Spleen (tissue), 11 donors: Measurements from ENCODE around the gene TUBA3E. TPM values are rescaled to one million over a fixed set of nuclear protein-coding genes. Genes with fewer than 3 reads are reported as not detected.
"Not testable (repeated sequence)": the region's sequence is repeated elsewhere in the genome, so short reads cannot be mapped to it uniquely, and the experiment has no call there.

Experiments
- DNase-seq: peaks from one replicate; pipeline ENCODE4 v3.0.0-alpha.2; 2020
- H3K27ac ChIP-seq, 8 donors: fragments of 200-600 bp; sonication (generic) in 7 of 8; 1 replicate in 4 of 8; 2 replicates in 4 of 8; pipeline versions ENCODE4 v1.5.0 to v1.8.0; 2016 to 2021; ENCODE audit warnings: inconsistent platforms in 4 of 8, mild to moderate bottlenecking in 4 of 8, moderate library complexity in 1 of 8
- H3K27me3 ChIP-seq, 7 donors: fragments of 200-600 bp; sonication (generic) in 6 of 7; replicated peaks in 1 of 7; 1 replicate in 4 of 7; 2 replicates in 3 of 7; pipeline versions ENCODE4 v1.5.0 to v1.8.0; 2016 to 2021; ENCODE audit warnings: inconsistent platforms in 3 of 7, mild to moderate bottlenecking in 1 of 7
- H3K36me3 ChIP-seq, 6 donors: fragments of 200-600 bp; sonication (generic) in 5 of 6; 1 replicate in 4 of 6; 2 replicates in 2 of 6; pipeline versions ENCODE4 v1.5.0 to v1.8.0; 2016 to 2021; ENCODE audit warnings: inconsistent platforms in 2 of 6
- H3K4me1 ChIP-seq, 6 donors: fragments of 200-600 bp; sonication (generic) in 5 of 6; 1 replicate in 3 of 6; 2 replicates in 3 of 6; pipeline versions ENCODE4 v1.5.0 to v1.8.0; 2016 to 2021; ENCODE audit warnings: inconsistent platforms in 3 of 6
- H3K4me3 ChIP-seq, 8 donors: fragments of 200-600 bp; sonication (generic) in 7 of 8; 1 replicate in 4 of 8; 2 replicates in 4 of 8; pipeline versions ENCODE4 v1.5.0 to v1.8.0; 2016 to 2021; ENCODE audit warnings: inconsistent platforms in 4 of 8, mild to moderate bottlenecking in 4 of 8, moderate library complexity in 2 of 8
- H3K9me3 ChIP-seq, 8 donors: fragments of 200-600 bp; sonication (generic) in 7 of 8; 1 replicate in 4 of 8; 2 replicates in 4 of 8; pipeline versions ENCODE4 v1.5.0 to v1.8.0; 2016 to 2021; ENCODE audit warnings: inconsistent platforms in 4 of 8
- CTCF ChIP-seq, 11 experiments: fragments of 200-600 bp in 7 of 11; fragments of 450-650 bp in 4 of 11; sonication (generic) in 4 of 11; IDR thresholded peaks in 8 of 11; conservative IDR thresholded peaks in 3 of 11; 1 replicate in 7 of 11; 2 replicates in 4 of 11; pipeline versions ENCODE4 v1.4.0 to v1.8.0; 2016 to 2021; ENCODE audit warnings: antibody characterized with exemption in 11 of 11, inconsistent platforms in 4 of 11, mild to moderate bottlenecking in 1 of 11
- POLR2A ChIP-seq, 3 donors: fragments of 450-650 bp; IDR thresholded peaks; one replicate each; pipeline ENCODE4 v1.5.1; 2017; ENCODE audit warnings: antibody characterized with exemption in 3 of 3, mild to moderate bottlenecking in 1 of 3
- POLR2AphosphoS5 ChIP-seq, 3 donors: sonication (generic); formaldehyde crosslinking; IDR thresholded peaks; one replicate each; pipeline ENCODE4 v1.5.1; 2017; ENCODE audit warnings: antibody characterized with exemption in 3 of 3
- WGBS, 5 donors: extraction: QIAGEN DNeasy Blood & Tissue Kit in 3 of 5; methylation state at CpG; one replicate each; pipeline versions ENCODE4 v1.1.5 to v1.1.7; 2013 to 2018; 5-methylcytosine and 5-hydroxymethylcytosine counted together
- intact Hi-C: fragments of 100-400 bp; cut with DNase I; formaldehyde crosslinking; loops from one replicate; pipeline ENCODE4 v1.15.0; 2023; ENCODE audit warnings: low total_unique reads
- polyA plus RNA-seq, 3 donors: library from polyadenylated mRNA; stranded (reverse); fragments of 200-250 nt; gene quantifications; one replicate each; pipeline ENCODE4 v1.2.1, GENCODE V29; 2013
- total RNA-seq, 7 donors: library from RNA; depleted of rRNA in 3 of 7; stranded (reverse); fragments of >200 nt in 3 of 7; fragmentation: NEBNext Ultra II Directional in 4 of 7; extraction: Animal tissue kit (Norgen Biotek cat#: 25700) in 4 of 7; gene quantifications; one replicate each; pipeline versions ENCODE4 v1.1.0 to v1.2.1, GENCODE V29; 2016 to 2021
- donor health status: healthy with polysubstance abuse.
- donor health status: DM: no; HTN: no; CAD: no; lungs with moderate emphysema.
- donor health status: DM: no; HTN: no; CAD: no.
- donor health status: Bipolar disorder and iron deficiency.
- donor health status: healthy.
- donor health status: DM: no; HTN: no; CAD: no.
- donor health status: DM: yes; HTN: yes; CAD: no.

Gene TUBA3E
- total and polyA plus RNA-seq, 10 donors = 0.11 TPM; not detected in 9

GRCh38 chr2:130155956-130156623, 42.1 kb downstream of the TUBA3E start:
- H3K27ac ChIP-seq = not testable (repeated sequence)

GRCh38 chr2:130154773-130155765, 43.2 kb downstream of the TUBA3E start:
- intact Hi-C loops = no loop called here
- Histone ChIP-seq H3K36me3 (peaks cover 0 to 90% (median 39%) of the 10 kb centered on the region in 6 donors), H3K27me3 (no peaks in the 10 kb centered on the region), H3K27ac (no peak overlapping the region), H3K4me3 (no peak overlapping the region), H3K9me3 (no peaks in the 10 kb centered on the region), H3K4me1 (peaks cover 0 to 31% (median 10%) of the 10 kb centered on the region in 6 donors)
- TF ChIP-seq POLR2A (IDR thresholded peaks at IDR 0.05) (no peak), POLR2AphosphoS5 (IDR thresholded peaks at IDR 0.05) (no peak), CTCF (IDR thresholded peaks at IDR 0.05 in 8 of 11, conservative IDR thresholded peaks at IDR 0.05 in 3 of 11) (no peak)
- 95 to 97% (median 96%) methylated on average over 24 to 29 of the region's 29 CpGs for WGBS, 5 donors
- DNase-seq = peak; percentile 74

More at GRCh38 chr2:130155956-130156623, 42.1 kb downstream of the TUBA3E start:
- H3K27me3 ChIP-seq, H3K4me3 ChIP-seq, intact Hi-C loops, H3K9me3 ChIP-seq: not testable (repeated sequence)
- Histone ChIP-seq H3K36me3 (peaks cover 0 to 95% (median 39%) of the 10 kb centered on the region in 6 donors), H3K4me1 (peaks cover 0 to 31% (median 10%) of the 10 kb centered on the region in 6 donors)
- peak in 1 of 3 donors; percentile 29 for TF ChIP-seq POLR2AphosphoS5 (IDR thresholded peaks at IDR 0.05)
- peak in 8 of 11 experiments; percentile 17 to 59 (median 42) for TF ChIP-seq CTCF (IDR thresholded peaks at IDR 0.05 in 8 of 11, conservative IDR thresholded peaks at IDR 0.05 in 3 of 11)
- WGBS, 5 donors = 75 to 79% (median 78%) methylated on average over 8 to 16 of the region's 16 CpGs; no CpG with 5 or more reads in 1 of the 5 donors
- peak; percentile 73 for DNase-seq

GRCh38 chr2:130154423-130154770, 43.8 kb downstream of the TUBA3E start:
- DNase-seq = peak; percentile 53
- intact Hi-C loops, H3K27ac ChIP-seq, H3K27me3 ChIP-seq, H3K4me3 ChIP-seq, H3K9me3 ChIP-seq: not testable (repeated sequence)
- 90 to 100% (median 94%) methylated on average over 3 to 8 of the region's 8 CpGs for WGBS, 5 donors
- H3K36me3 ChIP-seq = peaks cover 0 to 83% (median 37%) of the 10 kb centered on the region in 6 donors
- peaks cover 0 to 31% (median 10%) of the 10 kb centered on the region in 6 donors for H3K4me1 ChIP-seq

GRCh38 chr2:130153721-130154422, 44.4 kb downstream of the TUBA3E start:
- DNase-seq = peak; percentile 48
- H3K27ac ChIP-seq, H3K27me3 ChIP-seq, intact Hi-C loops, H3K9me3 ChIP-seq, H3K4me3 ChIP-seq: not testable (repeated sequence)
- Histone ChIP-seq H3K36me3 (peaks cover 0 to 78% (median 35%) of the 10 kb centered on the region in 6 donors), H3K4me1 (peaks cover 0 to 26% (median 10%) of the 10 kb centered on the region in 6 donors)
- 91 to 96% (median 94%) methylated on average over 15 to 23 of the region's 23 CpGs for whole genome bisulfite sequencing, 5 donors
